ENCODE measurements around the gene ST8SIA1. TPM values are rescaled to one million over a fixed set of nuclear protein-coding genes. Genes with fewer than 3 reads are reported as not detected.

The ST8SIA1 gene
- total RNA-seq, 4 donors from 2014 or later = 0.72 to 7.1 (median 2.5) TPM

GRCh38 chr12:22272335-22273151 is 62.0 kb downstream of the ST8SIA1 start:
- no peak for TF ChIP-seq CTCF (IDR thresholded peaks at IDR 0.05)
- ATAC-seq (ENCODE audit: low FRiP score) = no peak
- DNase-seq (ENCODE audit: low spot score) = no peak

GRCh38 chr12:22271023-22271422 is 63.5 kb downstream of the ST8SIA1 start:
- DNase-seq (ENCODE audit: low spot score) (no peak), ATAC-seq (ENCODE audit: low FRiP score) (peak; percentile 47)
- TF ChIP-seq CTCF (IDR thresholded peaks at IDR 0.05) = no peak

- ATAC-seq (ENCODE audit: low FRiP score) = no peak
- no peak for TF ChIP-seq CTCF (IDR thresholded peaks at IDR 0.05)
Observed at GRCh38 chr12:22268973-22269372, 65.5 kb downstream of the ST8SIA1 start.

GRCh38 chr12:22268406-22268805 is 66.1 kb downstream of the ST8SIA1 start:
- ATAC-seq (ENCODE audit: low FRiP score) (no peak), DNase-seq (ENCODE audit: low spot score) (no peak)
- TF ChIP-seq CTCF (IDR thresholded peaks at IDR 0.05) = no peak

More at GRCh38 chr12:22268973-22269372, 65.5 kb downstream of the ST8SIA1 start:
- DNase-seq (ENCODE audit: low spot score) = no peak

GRCh38 chr12:22266101-22266500 is 68.4 kb downstream of the ST8SIA1 start:
- DNase-seq (ENCODE audit: low spot score) (no peak), ATAC-seq (ENCODE audit: low FRiP score) (no peak)
- no peak for TF ChIP-seq CTCF (IDR thresholded peaks at IDR 0.05)

- ATAC-seq (ENCODE audit: low FRiP score) (no peak), DNase-seq (ENCODE audit: low spot score) (no peak)
- TF ChIP-seq CTCF (IDR thresholded peaks at IDR 0.05) = no peak
Observed at GRCh38 chr12:22264380-22264779, 70.1 kb downstream of the ST8SIA1 start.

- TF ChIP-seq CTCF (IDR thresholded peaks at IDR 0.05) = no peak
- no peak for DNase-seq (ENCODE audit: low spot score)
- no peak for ATAC-seq (ENCODE audit: low FRiP score)
Observed at GRCh38 chr12:22262309-22262708, 72.2 kb downstream of the ST8SIA1 start.

Data from omental fat pad (tissue), 4 donors.